Activated CD8-positive, alpha-beta memory T cell treated with anti-CD3 and anti-CD28 coated beads for 48 hours (primary cell): ENCODE measurements around the gene OGFOD1.

Source experiments
- DNase-seq, 3 experiments: peaks; one replicate each; pipeline ENCODE4 v3.0.0-alpha.2; 2020; ENCODE audit warnings: low read depth in 2 of 3, low spot score in 2 of 3

The OGFOD1 gene

GRCh38 chr16:56525236-56525635 is 73.9 kb downstream of the OGFOD1 start:
- no peak for DNase-seq
